B cell (primary cell): ENCODE data around the gene URM1. TPM values are rescaled to one million over a fixed set of nuclear protein-coding genes. Genes with fewer than 3 reads are reported as not detected.

Experiments used
- ATAC-seq: fragments of 200-7000 bp; cut with Tn5 transposase; one replicate; pipeline ENCODE4 v1.10.0; 2021; ENCODE audit warnings: low read depth, mild to moderate bottlenecking, moderate number of reproducible peaks, moderate library complexity
- CTCF ChIA-PET: fragments of 350-600 bp; sonication (Branson Sonifier 250); formaldehyde crosslinking; loops from one replicate; lab custom pipeline; 2021; ENCODE audit warnings: antibody characterized with exemption, inconsistent platforms; lab: Charles Lee
- POLR2A ChIA-PET: fragments of 350-600 bp; sonication (Branson Sonifier 250); formaldehyde crosslinking; loops from one replicate; lab custom pipeline; 2021; ENCODE audit warnings: antibody characterized with exemption; lab: Charles Lee
- DNase-seq: peaks from one replicate; pipeline ENCODE4 v3.0.0; 2013
- H2AFZ ChIP-seq: 2 replicates; pipeline ENCODE4 v1.6.1; 2012; ENCODE audit warnings: mild to moderate bottlenecking, low read depth, low read length; ENCODE audit not compliant: insufficient read depth, poor library complexity, severe bottlenecking
- H3K27ac ChIP-seq, 2 donors: 1 replicate in 1 of 2; 2 replicates in 1 of 2; pipeline ENCODE4 v1.5.1; 2012 to 2013; ENCODE audit warnings: low read length in 2 of 2, mild to moderate bottlenecking in 2 of 2, moderate library complexity in 1 of 2
- H3K27me3 ChIP-seq, 4 experiments: fragments of 200-600 bp in 1 of 4; sonication (generic) in 1 of 4; replicated peaks in 1 of 4; 1 replicate in 2 of 4; 2 replicates in 2 of 4; pipeline versions ENCODE4 v1.6.1 to v1.7.0; 2013 to 2016; ENCODE audit warnings: low read length in 3 of 4, mild to moderate bottlenecking in 2 of 4, mixed read lengths in 1 of 4, moderate library complexity in 1 of 4; ENCODE audit not compliant: insufficient read depth in 4 of 4, control insufficient read depth in 3 of 4; ENCODE audit errors: control extremely low read depth in 1 of 4
- H3K36me3 ChIP-seq, 2 experiments: replicated peaks in 1 of 2; 1 replicate in 1 of 2; 2 replicates in 1 of 2; pipeline versions ENCODE4 v1.6.1 to v1.7.1; 2013; ENCODE audit warnings: low read length in 1 of 2; ENCODE audit not compliant: insufficient read depth in 2 of 2, control insufficient read depth in 1 of 2; ENCODE audit errors: control extremely low read depth in 1 of 2, extremely low read depth in 1 of 2
- H3K4me1 ChIP-seq, 2 donors: fragments of 200-600 bp in 1 of 2; sonication (generic) in 1 of 2; 1 replicate in 1 of 2; 2 replicates in 1 of 2; pipeline versions ENCODE4 v1.5.1 to v1.6.1; 2013 to 2017; ENCODE audit warnings: low read length in 2 of 2; ENCODE audit not compliant: control insufficient read depth in 2 of 2, insufficient read depth in 2 of 2
- H3K4me2 ChIP-seq: replicated peaks from 2 replicates; pipeline ENCODE3; 2012; ENCODE audit warnings: mild to moderate bottlenecking, low read depth, low read length; ENCODE audit not compliant: poor library complexity, severe bottlenecking
- H3K4me3 ChIP-seq, 5 experiments: fragments of 200-600 bp in 1 of 5; sonication (generic) in 1 of 5; 1 replicate in 3 of 5; 2 replicates in 2 of 5; pipeline versions ENCODE4 v1.5.1 to v1.7.0; 2011 to 2016; ENCODE audit warnings: low read length in 4 of 5, mild to moderate bottlenecking in 4 of 5, low read depth in 2 of 5, control low read depth in 1 of 5, moderate library complexity in 1 of 5; ENCODE audit not compliant: insufficient read depth in 1 of 5; ENCODE audit errors: control extremely low read depth in 1 of 5, extremely low read depth in 1 of 5
- H3K79me2 ChIP-seq: fragments of 200-600 bp; sonication (generic); one replicate; pipeline ENCODE4 v1.6.0; 2016; ENCODE audit warnings: low read length; ENCODE audit not compliant: control insufficient read depth, insufficient read depth
- H3K9ac ChIP-seq: fragments of 200-600 bp; sonication (generic); 2 replicates; pipeline ENCODE4 v1.6.1; 2017; ENCODE audit warnings: mild to moderate bottlenecking, low read length, moderate library complexity
- H3K9me3 ChIP-seq, 3 donors: one replicate each; pipeline versions ENCODE4 v1.6.1 to v1.7.1; 2013; ENCODE audit warnings: low read length in 2 of 3; ENCODE audit not compliant: control insufficient read depth in 2 of 3, insufficient read depth in 1 of 3; ENCODE audit errors: control extremely low read depth in 1 of 3
- H4K20me1 ChIP-seq: 2 replicates; pipeline ENCODE4 v1.6.0; 2012; ENCODE audit warnings: mild to moderate bottlenecking, low read length; ENCODE audit not compliant: insufficient read depth, control insufficient read depth, poor library complexity, severe bottlenecking
- H3K27ac Mint-ChIP-seq: one replicate; pipeline ENCODE4 v1.8.0; 2021; ENCODE audit warnings: mixed read lengths
- H3K27me3 Mint-ChIP-seq: one replicate; pipeline ENCODE4 v1.8.0; 2021; ENCODE audit warnings: mixed read lengths
- H3K4me1 Mint-ChIP-seq: one replicate; pipeline ENCODE4 v1.8.0; 2021; ENCODE audit warnings: mixed read lengths
- H3K4me3 Mint-ChIP-seq: one replicate; pipeline ENCODE4 v1.8.0; 2021; ENCODE audit warnings: mixed read lengths
- H3K9me3 Mint-ChIP-seq: one replicate; pipeline ENCODE4 v1.8.0; 2022; ENCODE audit warnings: mixed read lengths; ENCODE audit not compliant: insufficient read depth
- EZH2 ChIP-seq: IDR thresholded peaks from 2 replicates; pipeline ENCODE4 v1.6.1; 2012; ENCODE audit warnings: borderline replicate concordance, low read depth, mild to moderate bottlenecking, moderate library complexity, low read length; ENCODE audit not compliant: insufficient read depth, poor library complexity, severe bottlenecking
- WGBS: methylation state at CpG from one replicate; pipeline ENCODE4 v1.1.5; 2013; ENCODE audit warnings: missing lambda C conversion rate; ENCODE audit not compliant: insufficient coverage; 5-methylcytosine and 5-hydroxymethylcytosine counted together
- intact Hi-C: fragments of 100-400 bp; cut with micrococcal nuclease; formaldehyde crosslinking; loops from one replicate; pipeline ENCODE4 v1.10.0; 2022
- polyA plus RNA-seq: library from polyadenylated mRNA; depleted of rRNA; stranded (reverse); fragments of >200 nt; gene quantifications from 2 replicates; pipeline ENCODE4 v1.2.3, GENCODE V29; 2012
- total RNA-seq, 2 donors: library from RNA; stranded (reverse); fragments of 120-200 nt in 1 of 2; gene quantifications; 1 replicate in 1 of 2; 2 replicates in 1 of 2; pipeline versions ENCODE4 v1.2.3 to v1.2.4, GENCODE V29; 2013 to 2022
- TF ChIP-seq, protein P1 (sequence below): fragments of 200-600 bp; IDR thresholded peaks from one replicate; pipeline ENCODE4 v1.8.0; 2022; ENCODE audit warnings: antibody characterized with exemption, mild to moderate bottlenecking

The URM1 gene
- total and polyA plus RNA-seq, 2 donors (not counting 1 experiment from before 2014, with no cell fraction given), result 40.3 to 43.8 TPM

DNA sequence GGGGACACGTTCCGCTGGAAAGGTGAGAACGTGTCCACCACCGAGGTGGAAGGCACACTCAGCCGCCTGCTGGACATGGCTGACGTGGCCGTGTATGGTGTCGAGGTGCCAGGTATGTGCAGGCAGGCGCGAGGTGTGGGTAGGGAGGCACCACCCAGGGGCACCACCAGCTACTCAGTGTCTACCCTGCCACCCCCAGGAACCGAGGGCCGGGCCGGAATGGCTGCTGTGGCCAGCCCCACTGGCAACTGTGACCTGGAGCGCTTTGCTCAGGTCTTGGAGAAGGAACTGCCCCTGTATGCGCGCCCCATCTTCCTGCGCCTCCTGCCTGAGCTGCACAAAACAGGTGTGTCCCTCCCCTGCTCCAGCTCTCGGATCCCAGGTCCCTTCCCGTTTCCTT lies 15.7 kb upstream of the URM1 start:
- DNase-seq (no peak), ATAC-seq (no peak)
- Histone ChIP-seq H3K36me3 (peaks cover 0 to 13% of the 10 kb centered on the region in 2 experiments), H3K4me3 (no peak overlapping the region), H3K79me2 (no peaks in the 10 kb centered on the region), H4K20me1 (no peaks in the 10 kb centered on the region), H3K4me1 (no peaks in the 10 kb centered on the region), H2AFZ (no peak overlapping the region), H3K27me3 (no peaks in the 10 kb centered on the region), H3K27ac (no peak overlapping the region), H3K9ac (no peak overlapping the region), H3K4me2 (no peak overlapping the region), H3K9me3 (no peaks in the 10 kb centered on the region)
- POLR2A ChIA-PET, result no interaction called here
- Mint-ChIP-seq H3K4me1 (no peaks in the 10 kb centered on the region), H3K27ac (no peak overlapping the region), H3K9me3 (no peaks in the 10 kb centered on the region), H3K27me3 (no peaks in the 10 kb centered on the region), H3K4me3 (no peak overlapping the region)
- no peak for TF ChIP-seq EZH2
- TF ChIP-seq, protein P1, sequence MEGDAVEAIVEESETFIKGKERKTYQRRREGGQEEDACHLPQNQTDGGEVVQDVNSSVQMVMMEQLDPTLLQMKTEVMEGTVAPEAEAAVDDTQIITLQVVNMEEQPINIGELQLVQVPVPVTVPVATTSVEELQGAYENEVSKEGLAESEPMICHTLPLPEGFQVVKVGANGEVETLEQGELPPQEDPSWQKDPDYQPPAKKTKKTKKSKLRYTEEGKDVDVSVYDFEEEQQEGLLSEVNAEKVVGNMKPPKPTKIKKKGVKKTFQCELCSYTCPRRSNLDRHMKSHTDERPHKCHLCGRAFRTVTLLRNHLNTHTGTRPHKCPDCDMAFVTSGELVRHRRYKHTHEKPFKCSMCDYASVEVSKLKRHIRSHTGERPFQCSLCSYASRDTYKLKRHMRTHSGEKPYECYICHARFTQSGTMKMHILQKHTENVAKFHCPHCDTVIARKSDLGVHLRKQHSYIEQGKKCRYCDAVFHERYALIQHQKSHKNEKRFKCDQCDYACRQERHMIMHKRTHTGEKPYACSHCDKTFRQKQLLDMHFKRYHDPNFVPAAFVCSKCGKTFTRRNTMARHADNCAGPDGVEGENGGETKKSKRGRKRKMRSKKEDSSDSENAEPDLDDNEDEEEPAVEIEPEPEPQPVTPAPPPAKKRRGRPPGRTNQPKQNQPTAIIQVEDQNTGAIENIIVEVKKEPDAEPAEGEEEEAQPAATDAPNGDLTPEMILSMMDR, result no peak
- CTCF ChIA-PET, result interaction anchor here (0.9 kb wide), 1 partner anchor 61 kb away, joined by 3 read pairs; no protein-coding TSS in a partner anchor
- intact Hi-C loops, result no loop called here
- 96% methylated on average over 19 of the region's 19 CpGs for WGBS

DNA sequence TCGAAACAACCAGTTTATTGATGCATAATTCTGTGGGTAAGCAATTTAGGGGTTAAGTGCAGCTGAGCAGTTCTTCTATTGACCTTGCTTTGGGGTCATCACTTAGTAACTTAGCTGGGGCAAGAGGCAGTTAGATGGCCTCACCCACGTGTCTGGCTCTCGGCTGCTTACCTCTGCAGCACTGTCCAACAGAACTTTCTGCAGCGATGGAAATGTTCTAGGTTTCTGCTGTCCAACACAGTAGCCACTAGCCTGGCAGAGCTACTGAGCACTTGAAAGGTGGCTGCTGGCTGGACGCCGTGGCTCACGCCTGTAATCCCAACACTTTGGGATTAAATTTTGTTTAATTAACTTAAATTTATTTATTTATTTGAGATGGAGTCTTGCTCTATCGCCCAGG lies 13.1 kb upstream of the URM1 start:
- no peak overlapping the region for H3K4me3 Mint-ChIP-seq
- no peak for DNase-seq
- Histone ChIP-seq H3K4me2 (no peak overlapping the region), H3K9me3 (no peaks in the 10 kb centered on the region), H2AFZ (no peak overlapping the region), H3K9ac (no peak overlapping the region), H4K20me1 (no peaks in the 10 kb centered on the region), H3K27me3 (no peaks in the 10 kb centered on the region), H3K36me3 (peaks cover 0 to 11% of the 10 kb centered on the region in 2 experiments), H3K27ac (no peak overlapping the region), H3K79me2 (no peaks in the 10 kb centered on the region), H3K4me3 (no peak overlapping the region), H3K4me1 (peaks cover 0 to 9% of the 10 kb centered on the region in 2 donors)
- ChIA-PET CTCF (interaction anchor here (1.2 kb wide), 1 partner anchor 17 kb away, joined by 3 read pairs; no protein-coding TSS in a partner anchor), POLR2A (no interaction called here)
- no peak for TF ChIP-seq EZH2
- no peak for ATAC-seq
- intact Hi-C loops, result no loop called here
- H3K4me1 Mint-ChIP-seq, result peaks cover 4% of the 10 kb centered on the region
- H3K27ac Mint-ChIP-seq, result no peak overlapping the region
- 95% methylated on average over 4 of the region's 8 CpGs for WGBS
- no peaks in the 10 kb centered on the region for H3K9me3 Mint-ChIP-seq
- no peaks in the 10 kb centered on the region for H3K27me3 Mint-ChIP-seq
